ENCODE results near the gene TMEM235. TPM values are rescaled to one million over a fixed set of nuclear protein-coding genes. Genes with fewer than 3 reads are reported as not detected.

TMEM235 gene
- total and polyA plus RNA-seq, 9 of the 15 experiments (the other 6 are each of a cell fraction or from before 2014, with no cell fraction given) = not detected

DNA sequence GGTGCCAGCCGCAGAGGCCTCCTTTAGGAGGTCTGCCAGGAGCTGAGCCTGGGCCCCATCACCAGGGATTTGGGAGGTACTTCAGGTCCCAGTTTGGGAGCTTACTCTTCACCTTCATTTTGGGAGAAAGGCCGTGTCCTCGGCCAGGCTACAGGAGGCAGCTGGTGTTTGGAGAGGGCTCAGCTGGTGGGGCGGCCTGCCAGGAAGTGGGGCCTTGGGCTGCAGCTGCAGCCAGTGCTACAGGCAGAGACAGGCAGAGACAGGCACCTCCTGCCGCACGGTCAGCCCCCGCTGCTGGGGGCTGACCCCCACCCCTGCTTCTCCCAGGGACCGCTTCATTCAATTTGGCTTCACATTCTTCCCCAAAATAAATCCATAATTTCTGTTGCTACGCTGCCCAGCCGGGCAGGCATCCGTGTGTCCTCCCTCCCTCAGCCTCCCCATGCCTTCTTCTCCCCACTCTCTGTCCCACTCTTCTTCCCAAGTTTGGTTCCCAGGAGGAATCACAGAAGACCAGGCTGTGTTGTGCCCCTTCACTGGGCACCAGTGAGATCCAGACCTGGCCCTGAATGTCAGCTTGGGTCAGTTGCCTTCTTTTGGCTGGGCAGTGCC is 6.1 kb downstream of the TMEM235 start:
- no peaks in the 10 kb centered on the region for H4K20me1 ChIP-seq (replicated peaks; ENCODE audit: control insufficient read depth, insufficient read depth, low read length)
- FAIRE-seq (no peak), DNase-seq (ENCODE audit: extremely low read depth in 1 of 4, low spot score in 3 of 4) (no peak), ATAC-seq (no peak)
- no peaks in the 10 kb centered on the region for H3K36me3 ChIP-seq (ENCODE audit: control insufficient read depth, insufficient read depth, low read length)
- WGBS (ENCODE audit: insufficient coverage, low coverage, missing lambda C conversion rate) = 67% methylated on average over 10 of the region's 11 CpGs
- no peaks in the 10 kb centered on the region for H3K27me3 ChIP-seq (ENCODE audit: control insufficient read depth in 2 of 2, insufficient read depth in 2 of 2, low read length in 2 of 2)
- H3K79me2 ChIP-seq (ENCODE audit: control insufficient read depth, insufficient read depth, low read length) = no peaks in the 10 kb centered on the region
- intact Hi-C loops (cut with micrococcal nuclease) (no loop called here), in situ Hi-C loops (cut with MboI) (no loop called here)
- H3K4me1 ChIP-seq (replicated peaks in 1 of 2; ENCODE audit: control insufficient read depth in 2 of 2, insufficient read depth in 2 of 2, low read length in 2 of 2) = peaks cover 17 to 59% of the 10 kb centered on the region in 2 experiments; a peak in 4 of 5 replicates
- peaks cover 6% of the 10 kb centered on the region for H3K9me1 ChIP-seq (ENCODE audit: control insufficient read depth, insufficient read depth, low read length)
- no peak overlapping the region for H3K4me3 ChIP-seq
- no peak overlapping the region for H3K4me2 ChIP-seq (ENCODE audit: insufficient read depth, low read length)
- H2AFZ ChIP-seq (ENCODE audit: low read depth, low read length) = no peak overlapping the region
- TF ChIP-seq ZBTB8A (IDR thresholded peaks at IDR 0.05; ENCODE audit: partially characterized antibody) = no peak
- no peak for TF ChIP-seq HCFC1 (IDR thresholded peaks at IDR 0.05; ENCODE audit: low read depth, low read length)
- TF ChIP-seq NR2C1 (IDR thresholded peaks at IDR 0.05) = no peak
- TF ChIP-seq NR2C1 (tag; IDR thresholded peaks at IDR 0.05) = no peak
- no peak for TF ChIP-seq CBX3 (IDR thresholded peaks at IDR 0.05; ENCODE audit: borderline replicate concordance in 1 of 2, low read length in 2 of 2)
- CTCF ChIA-PET (ENCODE audit: low intra/inter-chr PET ratio) = no interaction called here
- POLR2A ChIA-PET = interaction anchor here (0.5 to 4.0 kb wide), 10 partner anchors 8 to 244 kb away, joined by 3 to 14 read pairs (median 4); no protein-coding TSS in a partner anchor
- no TSS peak for BruUV-seq (replicated peaks)
- H3K27ac ChIP-seq (ENCODE audit: extremely low read depth, low read depth, low read length) = no peak overlapping the region
- peak overlapping the region in 1 of 2 experiments; percentile 33; a peak in 1 of 4 replicates for H3K9ac ChIP-seq (ENCODE audit: insufficient read depth in 1 of 2, low read depth in 2 of 2, low read length in 2 of 2)
- H3K9me3 ChIP-seq (replicated peaks; ENCODE audit: control insufficient read depth, insufficient read depth, low read depth, low read length) = no peaks in the 10 kb centered on the region
